ENCODE data around the gene TMEM92.
"Not testable (repeated sequence)": the region's sequence is repeated elsewhere in the genome, so short reads cannot be mapped to it uniquely, and the experiment has no call there.

The TMEM92 gene

GRCh38 chr17:50276588-50277356 lies 2.5 kb downstream of the TMEM92 start:
- DNase-seq (ENCODE audit: low spot score), result no peak

- DNase-seq (ENCODE audit: low spot score), result no peak
Measured at GRCh38 chr17:50277357-50277754, 3.1 kb downstream of the TMEM92 start.

- DNase-seq (ENCODE audit: low spot score), result no peak
Measured at GRCh38 chr17:50278526-50279180, 4.4 kb downstream of the TMEM92 start.

GRCh38 chr17:50279181-50279526 lies 4.9 kb downstream of the TMEM92 start:
- peak; percentile 80 for DNase-seq (ENCODE audit: low spot score)

- no peak for DNase-seq (ENCODE audit: low spot score)
Measured at GRCh38 chr17:50279639-50280038, 5.4 kb downstream of the TMEM92 start.

- peak; percentile 26 for DNase-seq (ENCODE audit: low spot score)
Measured at GRCh38 chr17:50280068-50280467, 5.8 kb downstream of the TMEM92 start.

GRCh38 chr17:50280801-50281441 lies 6.7 kb downstream of the TMEM92 start:
- no peak for DNase-seq (ENCODE audit: low spot score)

- no peak for DNase-seq (ENCODE audit: low spot score)
Measured at GRCh38 chr17:50281739-50282401, 7.6 kb downstream of the TMEM92 start.

- DNase-seq (ENCODE audit: low spot score), result no peak
Measured at GRCh38 chr17:50283246-50283645, 9.0 kb downstream of the TMEM92 start.

GRCh38 chr17:50283714-50284113 lies 9.4 kb downstream of the TMEM92 start:
- no peak for DNase-seq (ENCODE audit: low spot score)

- no peak for DNase-seq (ENCODE audit: low spot score)
Measured at GRCh38 chr17:50285941-50286340, 11.7 kb downstream of the TMEM92 start.

- DNase-seq (ENCODE audit: low spot score), result not testable (repeated sequence)
Measured at GRCh38 chr17:50287302-50287701, 13.0 kb downstream of the TMEM92 start.

- no peak for DNase-seq (ENCODE audit: low spot score)
Measured at GRCh38 chr17:50288306-50288705, 14.0 kb downstream of the TMEM92 start.

GRCh38 chr17:50289278-50289677 lies 15.0 kb downstream of the TMEM92 start:
- DNase-seq (ENCODE audit: low spot score), result no peak

- peak; percentile 94 for DNase-seq (ENCODE audit: low spot score)
Measured at GRCh38 chr17:50289991-50290702, 15.9 kb downstream of the TMEM92 start.

GRCh38 chr17:50290933-50291332 lies 16.7 kb downstream of the TMEM92 start:
- DNase-seq (ENCODE audit: low spot score), result no peak

GRCh38 chr17:50292465-50292864 lies 18.2 kb downstream of the TMEM92 start:
- DNase-seq (ENCODE audit: low spot score), result no peak

GRCh38 chr17:50295021-50295420 lies 20.8 kb downstream of the TMEM92 start:
- no peak for DNase-seq (ENCODE audit: low spot score)

GRCh38 chr17:50297407-50297865 lies 23.2 kb downstream of the TMEM92 start:
- peak; percentile 81 for DNase-seq (ENCODE audit: low spot score)

GRCh38 chr17:50298018-50298417 lies 23.8 kb downstream of the TMEM92 start:
- no peak for DNase-seq (ENCODE audit: low spot score)

GRCh38 chr17:50299776-50300175 lies 25.5 kb downstream of the TMEM92 start:
- DNase-seq (ENCODE audit: low spot score), result no peak

GRCh38 chr17:50300824-50301223 lies 26.6 kb downstream of the TMEM92 start:
- not testable (repeated sequence) for DNase-seq (ENCODE audit: low spot score)

Measured in kidney tubule cell (primary cell).